H1 (cell line): Measurements from ENCODE around the gene MEF2D. TPM values are rescaled to one million over a fixed set of nuclear protein-coding genes. Genes with fewer than 3 reads are reported as not detected.

ENCODE experiments used
- CTCF ChIA-PET: fragments of 300-600 bp; sonication (Branson Sonifier 250); formaldehyde crosslinking; loops from one replicate; lab custom pipeline; 2021; ENCODE audit not compliant: partially characterized antibody; lab: Charles Lee
- POLR2A ChIA-PET: fragments of 300-600 bp; sonication (Branson Sonifier 250); formaldehyde crosslinking; loops from one replicate; lab custom pipeline; 2021; ENCODE audit warnings: inconsistent platforms; ENCODE audit not compliant: partially characterized antibody; lab: Charles Lee
- DNase-seq, 2 experiments: peaks; one replicate each; pipeline versions ENCODE4 v3.0.0 to v3.0.0-alpha.2; 2010 to 2022; ENCODE audit warnings: low spot score in 2 of 2, low read depth in 1 of 2, mixed read lengths in 1 of 2
- FAIRE-seq: peaks from 2 replicates; lab custom pipeline; 2011; peaks lifted over from hg19 to GRCh38; lab: Jason Lieb, UNC
- H2AFZ ChIP-seq: 2 replicates; pipeline ENCODE4 v1.8.1; 2012; ENCODE audit warnings: low read length, inconsistent platforms
- H2AK5ac ChIP-seq: 2 replicates; pipeline ENCODE4 v1.6.1; 2013; ENCODE audit warnings: low read depth, low read length
- H2BK120ac ChIP-seq: replicated peaks from 2 replicates; pipeline ENCODE3; 2013; ENCODE audit warnings: low read depth, low read length, inconsistent platforms
- H2BK12ac ChIP-seq: 2 replicates; pipeline ENCODE4 v1.6.1; 2013; ENCODE audit warnings: low read depth, low read length
- H2BK15ac ChIP-seq: 2 replicates; pipeline ENCODE4 v1.6.1; 2013; ENCODE audit warnings: low read length
- H2BK20ac ChIP-seq: 2 replicates; pipeline ENCODE4 v1.6.1; 2013; ENCODE audit warnings: low read length
- H2BK5ac ChIP-seq: 2 replicates; pipeline ENCODE4 v1.6.1; 2013; ENCODE audit warnings: low read depth, low read length
- H3K14ac ChIP-seq: 2 replicates; pipeline ENCODE4 v1.6.1; 2013; ENCODE audit warnings: inconsistent platforms; ENCODE audit not compliant: insufficient read length
- H3K18ac ChIP-seq: 2 replicates; pipeline ENCODE4 v1.6.1; 2013; ENCODE audit warnings: low read length; ENCODE audit errors: extremely low read depth
- H3K23ac ChIP-seq: 2 replicates; pipeline ENCODE4 v1.6.1; 2013; ENCODE audit warnings: inconsistent platforms; ENCODE audit not compliant: insufficient read length
- H3K23me2 ChIP-seq: 2 replicates; pipeline ENCODE4 v1.6.1; 2013; ENCODE audit warnings: low read depth, low read length
- H3K27ac ChIP-seq: 2 replicates; pipeline ENCODE4 v1.6.1; 2011; ENCODE audit warnings: low read depth, low read length, inconsistent platforms
- H3K27me3 ChIP-seq, 4 experiments: replicated peaks in 1 of 4; 1 replicate in 1 of 4; 2 replicates in 3 of 4; pipeline versions ENCODE4 v1.6.1 to v1.8.1; 2011 to 2013; ENCODE audit warnings: low read length in 3 of 4, mild to moderate bottlenecking in 3 of 4, inconsistent platforms in 2 of 4, mixed read lengths in 2 of 4, moderate library complexity in 1 of 4; ENCODE audit not compliant: control insufficient read depth in 3 of 4, insufficient read depth in 3 of 4; ENCODE audit errors: extremely low read depth in 1 of 4
- H3K36me3 ChIP-seq, 4 experiments: 2 replicates each; pipeline versions ENCODE4 v1.6.1 to v1.8.1; 2011 to 2013; ENCODE audit warnings: mild to moderate bottlenecking in 4 of 4, low read length in 3 of 4, moderate library complexity in 2 of 4, control low read depth in 1 of 4, inconsistent platforms in 1 of 4; ENCODE audit not compliant: insufficient read depth in 4 of 4, control insufficient read depth in 2 of 4
- H3K4ac ChIP-seq: replicated peaks from 2 replicates; pipeline ENCODE3; 2013; ENCODE audit warnings: low read length, low read depth, mixed read lengths, inconsistent platforms; ENCODE audit not compliant: insufficient read length
- H3K4me1 ChIP-seq, 4 experiments: replicated peaks in 1 of 4; 1 replicate in 1 of 4; 2 replicates in 3 of 4; pipeline versions ENCODE4 v1.6.1 to v1.8.1; 2011 to 2013; ENCODE audit warnings: low read length in 3 of 4, inconsistent platforms in 2 of 4, mixed read lengths in 1 of 4; ENCODE audit not compliant: insufficient read depth in 4 of 4, control insufficient read depth in 3 of 4
- H3K4me2 ChIP-seq, 2 experiments: 2 replicates each; pipeline versions ENCODE4 v1.6.1 to v1.8.1; 2011 to 2013; ENCODE audit warnings: low read depth in 2 of 2, low read length in 2 of 2, control low read depth in 1 of 2, inconsistent platforms in 1 of 2, mild to moderate bottlenecking in 1 of 2; ENCODE audit not compliant: insufficient read depth in 1 of 2
- H3K4me3 ChIP-seq, 4 experiments: fragments of 200-600, 300-600 bp in 1 of 4; sonication (generic), shearing (Covaris generic), sonication (Bioruptor Twin) in 1 of 4; 2 replicates each; pipeline versions ENCODE4 v1.5.1 to v1.8.1; 2011 to 2016; ENCODE audit warnings: low read length in 4 of 4, low read depth in 3 of 4, control low read depth in 2 of 4, inconsistent platforms in 2 of 4, mild to moderate bottlenecking in 2 of 4, mixed read lengths in 1 of 4, moderate library complexity in 1 of 4; ENCODE audit not compliant: insufficient read depth in 2 of 4; ENCODE audit errors: extremely low read depth in 1 of 4
- H3K56ac ChIP-seq: replicated peaks from 2 replicates; pipeline ENCODE3; 2013; ENCODE audit warnings: low read depth, mild to moderate bottlenecking, mixed read lengths, low read length, inconsistent platforms; ENCODE audit not compliant: insufficient read length
- H3K79me1 ChIP-seq: 2 replicates; pipeline ENCODE4 v1.6.1; 2013; ENCODE audit warnings: low read depth, low read length, control low read depth
- H3K79me2 ChIP-seq, 2 experiments: 2 replicates each; pipeline versions ENCODE4 v1.6.1 to v1.8.1; 2012 to 2013; ENCODE audit warnings: low read length in 2 of 2, mild to moderate bottlenecking in 2 of 2, inconsistent platforms in 1 of 2; ENCODE audit not compliant: insufficient read depth in 2 of 2, control insufficient read depth in 1 of 2
- H3K9ac ChIP-seq, 4 experiments: replicated peaks in 1 of 4; 1 replicate in 1 of 4; 2 replicates in 3 of 4; pipeline versions ENCODE4 v1.6.1 to v1.8.1; 2011 to 2013; ENCODE audit warnings: low read depth in 3 of 4, low read length in 3 of 4, control low read depth in 2 of 4, mild to moderate bottlenecking in 2 of 4, moderate library complexity in 2 of 4, inconsistent platforms in 1 of 4; ENCODE audit errors: extremely low read depth in 1 of 4
- H3K9me3 ChIP-seq, 2 experiments: 2 replicates each; pipeline versions ENCODE4 v1.6.1 to v1.8.1; 2012 to 2013; ENCODE audit warnings: mild to moderate bottlenecking in 2 of 2, moderate library complexity in 2 of 2, control low read depth in 1 of 2, inconsistent platforms in 1 of 2, low read depth in 1 of 2, low read length in 1 of 2, mixed read lengths in 1 of 2; ENCODE audit not compliant: insufficient read depth in 2 of 2
- H4K20me1 ChIP-seq, 2 experiments: replicated peaks in 1 of 2; 2 replicates each; pipeline versions ENCODE3 to v1.8.1; 2011 to 2013; ENCODE audit warnings: inconsistent platforms in 2 of 2, low read length in 2 of 2, mild to moderate bottlenecking in 1 of 2; ENCODE audit not compliant: insufficient read depth in 2 of 2, control insufficient read depth in 1 of 2
- H4K5ac ChIP-seq: 2 replicates; pipeline ENCODE4 v1.6.1; 2013; ENCODE audit warnings: low read length, low read depth, mixed read lengths, inconsistent platforms; ENCODE audit not compliant: insufficient read length
- H4K8ac ChIP-seq: 2 replicates; pipeline ENCODE4 v1.8.0; 2013; ENCODE audit warnings: mild to moderate bottlenecking, moderate library complexity, low read length, inconsistent platforms; ENCODE audit not compliant: insufficient read depth; ENCODE audit errors: extremely low read depth
- H4K91ac ChIP-seq: replicated peaks from 2 replicates; pipeline ENCODE3; 2013; ENCODE audit warnings: low read length, mixed read lengths, inconsistent platforms; ENCODE audit not compliant: insufficient read length
- CTBP2 ChIP-seq: IDR thresholded peaks from 2 replicates; pipeline ENCODE4 v1.7.0; 2011; ENCODE audit warnings: borderline replicate concordance, mild to moderate bottlenecking, moderate library complexity, mixed read lengths, low read length; ENCODE audit not compliant: insufficient read depth, insufficient read length
- EGR1 ChIP-seq: IDR thresholded peaks from 2 replicates; pipeline ENCODE4 v1.6.1; 2011; ENCODE audit warnings: low read depth, low read length, borderline replicate concordance
- JUND ChIP-seq: IDR thresholded peaks from 2 replicates; pipeline ENCODE4 v1.6.1; 2011; ENCODE audit warnings: mild to moderate bottlenecking, improper control_type of control experiment, low read length
- KDM1A ChIP-seq: fragments of 200-600, 300-600 bp; sonication (generic); IDR thresholded peaks from 2 replicates; pipeline ENCODE4 v1.7.1; 2016; ENCODE audit warnings: mild to moderate bottlenecking, low read length, borderline replicate concordance
- MAFK ChIP-seq: IDR thresholded peaks from 2 replicates; pipeline ENCODE4 v1.6.1; 2012; ENCODE audit warnings: low read depth, mild to moderate bottlenecking, improper control_type of control experiment, low read length
- NRF1 ChIP-seq: IDR thresholded peaks from 2 replicates; pipeline ENCODE4 v1.6.1; 2011; ENCODE audit warnings: mild to moderate bottlenecking, low read depth, low read length, improper control_type of control experiment
- SAP30 ChIP-seq: fragments of 300-600 bp; sonication (generic); IDR thresholded peaks from 2 replicates; pipeline ENCODE4 v1.7.1; 2012; ENCODE audit warnings: low read length, moderate library complexity, mild to moderate bottlenecking, inconsistent platforms; ENCODE audit not compliant: insufficient read depth, insufficient replicate concordance
- SIN3A ChIP-seq, 2 experiments: IDR thresholded peaks in 1 of 2; conservative IDR thresholded peaks in 1 of 2; 2 replicates each; pipeline ENCODE4 v1.6.1; 2011 to 2012; ENCODE audit warnings: low read length in 2 of 2, improper control_type of control experiment in 1 of 2, low read depth in 1 of 2, mild to moderate bottlenecking in 1 of 2
- SP2 ChIP-seq: IDR thresholded peaks from 2 replicates; pipeline ENCODE4 v1.6.1; 2012; ENCODE audit warnings: mild to moderate bottlenecking, low read length, inconsistent platforms
- TAF1 ChIP-seq: IDR thresholded peaks from 2 replicates; pipeline ENCODE4 v1.6.1; 2011; ENCODE audit warnings: mild to moderate bottlenecking, low read depth, low read length
- TBP ChIP-seq: IDR thresholded peaks from 2 replicates; pipeline ENCODE4 v1.6.1; 2011; ENCODE audit warnings: low read depth, low read length, improper control_type of control experiment
- TCF12 ChIP-seq: IDR thresholded peaks from 2 replicates; pipeline ENCODE4 v1.6.1; 2011; ENCODE audit warnings: low read depth, mild to moderate bottlenecking, low read length
- whole genome bisulfite sequencing, 2 experiments: shearing (Covaris generic) in 1 of 2; methylation state at CpG; one replicate each; pipeline versions ENCODE4 v1.1.6 to v1.1.7; 2013 to 2015; ENCODE audit warnings: low lambda C conversion rate in 2 of 2, mixed read lengths in 2 of 2, inconsistent platforms in 1 of 2, low coverage in 1 of 2, missing lambda C conversion rate in 1 of 2; ENCODE audit not compliant: insufficient replicate concordance in 2 of 2, insufficient coverage in 1 of 2, insufficient read length in 1 of 2; ENCODE audit errors: extremely low coverage in 1 of 2, missing lambda C conversion rate in 1 of 2; 5-methylcytosine and 5-hydroxymethylcytosine counted together
- polyA plus RNA-seq, 7 experiments: library from polyadenylated mRNA; depleted of rRNA in 3 of 7; stranded (reverse) in 5 of 7; unstranded in 2 of 7; fragments of >200 nt in 5 of 7; fragments of 200-250 nt in 2 of 7; gene quantifications; 1 replicate in 5 of 7; 2 replicates in 1 of 7; 4 replicates in 1 of 7; pipeline versions ENCODE4 v1.2.1 to v1.2.3, GENCODE V29; 2011 to 2013; ENCODE audit warnings: missing spikeins in 2 of 7, mixed read lengths in 2 of 7
- total RNA-seq: library from RNA; stranded (reverse); fragmentation: NEBNext Ultra II Directional; extraction: Animal tissue kit (Norgen Biotek cat#: 25700); gene quantifications from 2 replicates; pipeline ENCODE4 v1.2.1, GENCODE V29; 2021

MEF2D gene
- total and polyA plus RNA-seq, 2 of the 8 experiments (the other 6 are each of a cell fraction or from before 2014, with no cell fraction given), result 17.3 to 20.3 TPM

- no peaks in the 10 kb centered on the region for H4K20me1 ChIP-seq
- H2BK5ac ChIP-seq, result no peak overlapping the region
- no peak for FAIRE-seq
- no peak overlapping the region for H3K18ac ChIP-seq
- no peak overlapping the region for H2BK120ac ChIP-seq
- H3K23ac ChIP-seq, result no peak overlapping the region
- TF ChIP-seq EGR1 (no peak), SP2 (no peak), KDM1A (no peak), SIN3A (conservative IDR thresholded peaks at IDR 0.05 in 1 of 2, IDR thresholded peaks at IDR 0.05 in 1 of 2; ENCODE audit: low read depth in 1 of 2, low read length in 2 of 2) (no peak), TBP (no peak), TCF12 (no peak), CTBP2 (no peak), TAF1 (no peak), MAFK (no peak), NRF1 (no peak), SAP30 (no peak), JUND (no peak)
- no peaks in the 10 kb centered on the region for H3K79me2 ChIP-seq
- H4K8ac ChIP-seq, result no peak overlapping the region
- H2BK12ac ChIP-seq, result no peak overlapping the region
- no peak overlapping the region for H4K91ac ChIP-seq
- no peak overlapping the region for H3K27ac ChIP-seq
- no peak overlapping the region for H3K14ac ChIP-seq
- no peak overlapping the region for H2AK5ac ChIP-seq
- 86% methylated on average over 9 of the region's 9 CpGs; no CpG with 5 or more reads in 1 of the 2 experiments for WGBS, 2 experiments
- no peak overlapping the region for H3K56ac ChIP-seq
- peaks cover 0 to 11% (median 5%) of the 10 kb centered on the region in 4 experiments; a peak in 5 of 7 replicates for H3K4me1 ChIP-seq
- peaks cover 0 to 9% (median 1%) of the 10 kb centered on the region in 4 experiments; a peak in 2 of 8 replicates for H3K36me3 ChIP-seq
- H2BK20ac ChIP-seq, result no peak overlapping the region
- CTCF ChIA-PET, result interaction anchor here (1.0 to 5.1 kb wide), 6 partner anchors 9 to 70 kb away, joined by 3 to 26 read pairs (median 16); no protein-coding TSS in a partner anchor
- DNase-seq, result no peak
- H3K4me2 ChIP-seq, result no peak overlapping the region
- H3K79me1 ChIP-seq, result no peaks in the 10 kb centered on the region; the same call in 1 of the 2 replicates
- H2AFZ ChIP-seq, result no peak overlapping the region
- no peak overlapping the region for H3K4me3 ChIP-seq
- H3K4ac ChIP-seq, result no peak overlapping the region
- H3K23me2 ChIP-seq, result no peaks in the 10 kb centered on the region
- no peaks in the 10 kb centered on the region for H3K27me3 ChIP-seq
- no peak overlapping the region for H4K5ac ChIP-seq
- H3K9ac ChIP-seq, result no peak overlapping the region
- H3K9me3 ChIP-seq, result no peaks in the 10 kb centered on the region
- POLR2A ChIA-PET, result interaction anchor here (1.3 kb wide), 1 partner anchor 130 kb away, joined by 3 read pairs; no protein-coding TSS in a partner anchor
- no peak overlapping the region for H2BK15ac ChIP-seq
Observed at GRCh38 chr1:156467385-156467784, 33.2 kb downstream of the MEF2D start.
